Subcutaneous abdominal adipose tissue (tissue), 5 donors: ENCODE results near the gene UBE3D.

ENCODE experiments used
- H3K27ac ChIP-seq: one replicate; pipeline ENCODE4 v1.7.0; 2013; ENCODE audit warnings: low read depth, mild to moderate bottlenecking, inconsistent platforms, low read length, moderate library complexity
- H3K27me3 ChIP-seq, 5 donors: one replicate each; pipeline ENCODE4 v1.7.0; 2013; ENCODE audit warnings: low read length in 5 of 5, inconsistent platforms in 1 of 5; ENCODE audit not compliant: control insufficient read depth in 5 of 5, insufficient read depth in 4 of 5
- H3K36me3 ChIP-seq, 5 donors: one replicate each; pipeline ENCODE4 v1.7.0; 2013; ENCODE audit warnings: low read length in 5 of 5; ENCODE audit not compliant: control insufficient read depth in 5 of 5, insufficient read depth in 5 of 5
- H3K4me1 ChIP-seq, 5 donors: one replicate each; pipeline ENCODE4 v1.7.0; 2013; ENCODE audit warnings: low read length in 5 of 5, mild to moderate bottlenecking in 3 of 5, moderate library complexity in 1 of 5; ENCODE audit not compliant: control insufficient read depth in 5 of 5, insufficient read depth in 5 of 5
- H3K4me3 ChIP-seq, 5 donors: one replicate each; pipeline ENCODE4 v1.7.0; 2013; ENCODE audit warnings: low read length in 5 of 5, low read depth in 1 of 5
- H3K9ac ChIP-seq, 5 donors: one replicate each; pipeline ENCODE4 v1.7.0; 2013; ENCODE audit warnings: low read length in 5 of 5, mild to moderate bottlenecking in 4 of 5, moderate library complexity in 3 of 5
- H3K9me3 ChIP-seq, 5 donors: one replicate each; pipeline ENCODE4 v1.7.0; 2013; ENCODE audit warnings: low read length in 5 of 5; ENCODE audit not compliant: control insufficient read depth in 5 of 5
- donor health status: healthy.
- donor health status: healthy.
- donor health status: healthy.
- donor health status: healthy.
- donor health status: healthy.

The UBE3D gene

GRCh38 chr6:82882363-82883023, 183.1 kb downstream of the UBE3D start:
- no peaks in the 10 kb centered on the region for H3K9me3 ChIP-seq
- H3K36me3 ChIP-seq: no peaks in the 10 kb centered on the region
- no peak overlapping the region for H3K9ac ChIP-seq
- no peaks in the 10 kb centered on the region for H3K27me3 ChIP-seq
- H3K4me1 ChIP-seq: no peaks in the 10 kb centered on the region
- H3K4me3 ChIP-seq: no peak overlapping the region
- H3K27ac ChIP-seq: no peak overlapping the region

GRCh38 chr6:82881519-82881918, 184.1 kb downstream of the UBE3D start:
- Histone ChIP-seq H3K9ac (no peak overlapping the region), H3K27ac (no peak overlapping the region)

GRCh38 chr6:82878812-82879211, 186.8 kb downstream of the UBE3D start:
- H3K27ac ChIP-seq: no peak overlapping the region
- H3K9me3 ChIP-seq: no peaks in the 10 kb centered on the region
- no peaks in the 10 kb centered on the region for H3K27me3 ChIP-seq
- H3K4me3 ChIP-seq: no peak overlapping the region
- H3K9ac ChIP-seq: no peak overlapping the region
- no peaks in the 10 kb centered on the region for H3K36me3 ChIP-seq
- H3K4me1 ChIP-seq: no peaks in the 10 kb centered on the region

More at GRCh38 chr6:82881519-82881918, 184.1 kb downstream of the UBE3D start:
- Histone ChIP-seq H3K9me3 (no peaks in the 10 kb centered on the region), H3K36me3 (no peaks in the 10 kb centered on the region), H3K4me1 (no peaks in the 10 kb centered on the region), H3K4me3 (no peak overlapping the region), H3K27me3 (no peaks in the 10 kb centered on the region)

- no peaks in the 10 kb centered on the region for H3K36me3 ChIP-seq
- no peaks in the 10 kb centered on the region for H3K9me3 ChIP-seq
- H3K4me3 ChIP-seq: no peak overlapping the region
- no peak overlapping the region for H3K9ac ChIP-seq
- no peaks in the 10 kb centered on the region for H3K27me3 ChIP-seq
- H3K27ac ChIP-seq: no peak overlapping the region
- H3K4me1 ChIP-seq: no peaks in the 10 kb centered on the region
Measured at GRCh38 chr6:82877213-82878195, 188.1 kb downstream of the UBE3D start.

- H3K4me3 ChIP-seq: no peak overlapping the region
Measured at GRCh38 chr6:82875573-82876185, 190.0 kb downstream of the UBE3D start.

GRCh38 chr6:82874867-82875266, 190.8 kb downstream of the UBE3D start:
- H3K27ac ChIP-seq: no peak overlapping the region
- no peaks in the 10 kb centered on the region for H3K27me3 ChIP-seq
- H3K9me3 ChIP-seq: no peaks in the 10 kb centered on the region
- no peaks in the 10 kb centered on the region for H3K36me3 ChIP-seq
- H3K4me3 ChIP-seq: no peak overlapping the region
- no peak overlapping the region for H3K9ac ChIP-seq
- no peaks in the 10 kb centered on the region for H3K4me1 ChIP-seq

More at GRCh38 chr6:82875573-82876185, 190.0 kb downstream of the UBE3D start:
- Histone ChIP-seq H3K9ac (no peak overlapping the region), H3K9me3 (no peaks in the 10 kb centered on the region), H3K27ac (no peak overlapping the region), H3K4me1 (no peaks in the 10 kb centered on the region), H3K36me3 (no peaks in the 10 kb centered on the region), H3K27me3 (no peaks in the 10 kb centered on the region)

- Histone ChIP-seq H3K27ac (no peak overlapping the region), H3K9ac (no peak overlapping the region), H3K4me1 (no peaks in the 10 kb centered on the region), H3K9me3 (no peaks in the 10 kb centered on the region), H3K36me3 (no peaks in the 10 kb centered on the region), H3K4me3 (no peak overlapping the region), H3K27me3 (no peaks in the 10 kb centered on the region)
Measured at GRCh38 chr6:82872185-82872584, 193.5 kb downstream of the UBE3D start.

GRCh38 chr6:82870582-82871172, 195.0 kb downstream of the UBE3D start:
- no peaks in the 10 kb centered on the region for H3K36me3 ChIP-seq
- H3K27ac ChIP-seq: no peak overlapping the region
- H3K4me3 ChIP-seq: no peak overlapping the region
- H3K4me1 ChIP-seq: no peaks in the 10 kb centered on the region
- H3K9me3 ChIP-seq: no peaks in the 10 kb centered on the region
- H3K27me3 ChIP-seq: no peaks in the 10 kb centered on the region
- no peak overlapping the region for H3K9ac ChIP-seq

GRCh38 chr6:82869493-82869892, 196.1 kb downstream of the UBE3D start:
- Histone ChIP-seq H3K4me3 (no peak overlapping the region), H3K27ac (no peak overlapping the region), H3K9me3 (no peaks in the 10 kb centered on the region), H3K4me1 (no peaks in the 10 kb centered on the region), H3K36me3 (no peaks in the 10 kb centered on the region), H3K27me3 (no peaks in the 10 kb centered on the region), H3K9ac (no peak overlapping the region)
